Naive B cell (primary cell): ENCODE results near the gene NCKAP5. TPM values are rescaled to one million over a fixed set of nuclear protein-coding genes. Genes with fewer than 3 reads are reported as not detected.

ENCODE experiments used
- ATAC-seq, 2 donors: fragments of 150-1000 bp; cut with Tn5 transposase; 2 replicates each; pipeline ENCODE4 v1.10.0; 2021; ENCODE audit warnings: low read depth in 2 of 2, mild to moderate bottlenecking in 2 of 2, moderate library complexity in 2 of 2
- DNase-seq: peaks from one replicate; pipeline ENCODE4 v3.0.0; 2022
- H3K27ac Mint-ChIP-seq, 6 donors: one replicate each; pipeline ENCODE4 v1.8.0; 2020 to 2022; ENCODE audit warnings: mild to moderate bottlenecking in 6 of 6, mixed read lengths in 6 of 6, moderate library complexity in 5 of 6, inconsistent platforms in 2 of 6
- H3K27me3 Mint-ChIP-seq, 3 donors: one replicate each; pipeline ENCODE4 v1.8.0; 2021 to 2022; ENCODE audit warnings: mixed read lengths in 3 of 3, mild to moderate bottlenecking in 1 of 3
- H3K36me3 Mint-ChIP-seq, 2 donors: one replicate each; pipeline ENCODE4 v1.8.0; 2020 to 2022; ENCODE audit warnings: mixed read lengths in 2 of 2, inconsistent platforms in 1 of 2, mild to moderate bottlenecking in 1 of 2
- H3K4me1 Mint-ChIP-seq, 3 donors: one replicate each; pipeline ENCODE4 v1.8.0; 2020 to 2022; ENCODE audit warnings: mixed read lengths in 3 of 3, inconsistent platforms in 1 of 3, mild to moderate bottlenecking in 1 of 3, moderate library complexity in 1 of 3
- H3K4me3 Mint-ChIP-seq, 8 donors: one replicate each; pipeline ENCODE4 v1.8.0; 2020 to 2022; ENCODE audit warnings: mild to moderate bottlenecking in 8 of 8, mixed read lengths in 8 of 8, moderate library complexity in 8 of 8, inconsistent platforms in 2 of 8
- H3K9me3 Mint-ChIP-seq, 7 donors: one replicate each; pipeline ENCODE4 v1.8.0; 2020 to 2022; ENCODE audit warnings: mixed read lengths in 7 of 7, mild to moderate bottlenecking in 5 of 7, inconsistent platforms in 2 of 7, moderate library complexity in 1 of 7
- polyA plus RNA-seq, 6 donors: library from polyadenylated mRNA; unstranded; fragments of 300-500 nt; fragmentation: Illumina TruSeq; gene quantifications; one replicate each; pipeline ENCODE4 v1.2.3, GENCODE V29; 2021; ENCODE audit warnings: low read depth in 6 of 6

The NCKAP5 gene
- polyA plus RNA-seq, 6 donors from 2014 or later: 0.10 to 0.21 TPM; not detected in 4

DNA sequence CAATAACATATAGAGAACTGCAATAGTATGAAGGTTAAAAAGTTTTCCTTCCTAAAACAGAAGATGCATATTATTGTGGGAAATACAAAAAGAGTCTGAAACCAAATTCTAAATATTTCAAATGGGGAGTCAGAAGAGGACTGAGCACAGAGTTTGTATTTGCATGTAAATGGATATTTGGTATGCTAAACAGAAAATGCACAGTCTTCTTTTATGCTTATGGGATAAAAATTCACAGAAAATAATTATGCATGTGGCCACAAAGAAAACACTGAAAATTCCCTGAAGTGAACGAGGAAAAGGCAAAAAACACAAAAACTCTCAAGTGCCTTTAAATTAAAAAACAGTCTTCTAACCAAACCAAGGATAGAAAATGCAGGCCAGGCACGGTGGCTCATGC lies 142.7 kb downstream of the NCKAP5 start:
- Mint-ChIP-seq H3K4me3 (no peak overlapping the region), H3K36me3 (no peaks in the 10 kb centered on the region), H3K4me1 (no peaks in the 10 kb centered on the region), H3K27ac (no peak overlapping the region), H3K27me3 (peaks cover 0 to 8% (median 3%) of the 10 kb centered on the region in 3 donors), H3K9me3 (peaks cover 0 to 12% (median 5%) of the 10 kb centered on the region in 7 donors)
- DNase-seq (no peak), ATAC-seq (no peak)

GRCh38 chr2:133424876-133425275 lies 143.4 kb downstream of the NCKAP5 start:
- peaks cover 0 to 8% (median 3%) of the 10 kb centered on the region in 3 donors for H3K27me3 Mint-ChIP-seq
- ATAC-seq (no peak), DNase-seq (no peak)
- H3K9me3 Mint-ChIP-seq: peaks cover 0 to 8% (median 2%) of the 10 kb centered on the region in 7 donors
- H3K4me1 Mint-ChIP-seq: no peaks in the 10 kb centered on the region
- H3K4me3 Mint-ChIP-seq: no peak overlapping the region
- H3K36me3 Mint-ChIP-seq: no peaks in the 10 kb centered on the region
- H3K27ac Mint-ChIP-seq: no peak overlapping the region

GRCh38 chr2:133422931-133423351 lies 145.3 kb downstream of the NCKAP5 start:
- Mint-ChIP-seq H3K27me3 (peaks cover 0 to 8% (median 7%) of the 10 kb centered on the region in 3 donors), H3K36me3 (no peaks in the 10 kb centered on the region), H3K27ac (no peak overlapping the region), H3K4me1 (no peaks in the 10 kb centered on the region), H3K9me3 (no peaks in the 10 kb centered on the region), H3K4me3 (no peak overlapping the region)
- ATAC-seq (no peak), DNase-seq (no peak)

DNA sequence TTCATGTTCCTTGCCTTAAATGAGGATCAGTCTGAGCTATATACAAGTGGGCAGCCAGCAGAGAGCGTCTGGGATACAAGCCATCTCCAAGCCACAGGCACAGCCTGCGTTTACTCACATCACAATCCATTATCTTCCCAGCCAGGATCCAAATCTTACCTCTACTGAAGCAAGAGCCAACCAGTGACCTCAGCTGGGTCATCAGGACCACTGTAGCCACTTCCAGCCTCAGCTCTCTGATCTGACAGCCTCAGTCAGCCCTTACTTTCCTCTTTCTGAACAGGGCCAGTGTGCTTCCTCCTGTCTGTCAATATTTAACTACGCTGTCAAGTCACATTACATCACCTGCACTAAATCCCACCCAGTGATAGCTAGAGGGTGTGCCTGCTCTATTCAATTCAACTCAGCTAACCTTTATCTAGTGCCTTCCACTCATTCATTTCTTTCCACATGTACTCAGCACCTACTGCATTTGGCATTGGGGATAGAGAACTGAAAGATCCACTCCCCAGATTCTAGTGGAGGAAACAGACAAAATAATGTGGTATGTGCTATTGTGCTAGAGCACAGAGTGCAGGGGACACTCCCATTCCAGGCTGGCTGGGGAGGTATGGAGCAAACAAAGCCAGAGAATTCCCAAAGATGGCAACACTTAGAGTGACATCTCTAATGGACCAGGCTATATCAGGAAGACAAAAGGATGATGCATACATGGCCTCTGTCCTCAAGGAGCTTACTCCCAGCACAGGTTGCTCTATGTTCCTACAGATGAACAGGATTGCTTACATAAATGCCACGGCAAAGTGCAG lies 146.5 kb downstream of the NCKAP5 start:
- no peaks in the 10 kb centered on the region for H3K9me3 Mint-ChIP-seq
- DNase-seq: no peak
- no peak overlapping the region for H3K27ac Mint-ChIP-seq
- H3K27me3 Mint-ChIP-seq: peaks cover 0 to 8% (median 7%) of the 10 kb centered on the region in 3 donors
- H3K4me1 Mint-ChIP-seq: no peaks in the 10 kb centered on the region
- no peaks in the 10 kb centered on the region for H3K36me3 Mint-ChIP-seq
- no peak overlapping the region for H3K4me3 Mint-ChIP-seq
- ATAC-seq: no peak

DNA sequence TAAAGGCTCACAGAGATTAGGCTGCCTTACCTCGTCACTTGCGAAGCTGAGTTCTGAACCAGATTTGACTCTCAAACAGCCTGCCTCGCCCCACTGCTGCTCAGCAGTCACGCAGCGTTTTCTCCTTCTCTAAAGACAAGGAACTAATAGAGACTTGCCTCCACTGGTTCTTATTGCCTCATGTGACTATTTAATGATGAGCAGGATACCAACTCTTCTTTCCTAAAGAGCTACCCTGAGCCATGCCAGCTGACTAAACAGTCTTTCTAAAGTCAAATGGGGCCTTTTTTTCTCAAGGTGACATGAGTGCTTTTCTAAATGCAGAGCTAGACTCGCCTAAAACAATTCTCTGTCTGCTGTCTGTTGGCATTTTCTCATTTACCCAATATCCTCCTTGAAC lies 147.5 kb downstream of the NCKAP5 start:
- Mint-ChIP-seq H3K27ac (no peak overlapping the region), H3K4me3 (no peak overlapping the region), H3K27me3 (peaks cover 0 to 8% (median 7%) of the 10 kb centered on the region in 3 donors), H3K36me3 (no peaks in the 10 kb centered on the region), H3K4me1 (no peaks in the 10 kb centered on the region), H3K9me3 (no peaks in the 10 kb centered on the region)
- no peak for ATAC-seq
- DNase-seq: no peak

DNA sequence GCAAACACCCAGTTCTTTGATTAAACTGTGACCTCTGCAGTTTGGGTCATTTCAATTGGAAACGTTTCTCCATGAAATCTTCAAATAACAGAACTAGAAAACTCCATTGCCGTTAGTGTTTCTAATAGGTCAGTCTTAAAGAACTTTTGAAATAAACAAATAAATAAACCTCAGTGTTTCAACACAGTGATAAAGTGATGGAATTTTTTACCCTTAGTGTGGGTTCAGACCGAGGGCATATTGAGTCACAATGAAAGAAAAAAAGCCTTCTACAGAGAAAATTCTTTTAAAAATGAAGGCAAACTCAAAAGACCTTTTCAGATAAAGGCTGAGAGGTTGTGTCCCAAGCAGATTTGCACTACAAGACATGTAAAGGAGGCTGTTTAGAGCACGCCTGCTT lies 149.6 kb downstream of the NCKAP5 start:
- Mint-ChIP-seq H3K4me3 (no peak overlapping the region), H3K27me3 (peaks cover 0 to 8% (median 7%) of the 10 kb centered on the region in 3 donors), H3K36me3 (no peaks in the 10 kb centered on the region), H3K27ac (no peak overlapping the region), H3K9me3 (no peaks in the 10 kb centered on the region), H3K4me1 (no peaks in the 10 kb centered on the region)
- ATAC-seq (no peak), DNase-seq (no peak)

- Mint-ChIP-seq H3K4me1 (no peaks in the 10 kb centered on the region), H3K4me3 (no peak overlapping the region), H3K36me3 (no peaks in the 10 kb centered on the region), H3K27ac (no peak overlapping the region), H3K27me3 (peaks cover 0 to 8% (median 7%) of the 10 kb centered on the region in 3 donors), H3K9me3 (no peaks in the 10 kb centered on the region)
- no peak for DNase-seq
- no peak for ATAC-seq
Measured at GRCh38 chr2:133418021-133418420, 150.2 kb downstream of the NCKAP5 start.

DNA sequence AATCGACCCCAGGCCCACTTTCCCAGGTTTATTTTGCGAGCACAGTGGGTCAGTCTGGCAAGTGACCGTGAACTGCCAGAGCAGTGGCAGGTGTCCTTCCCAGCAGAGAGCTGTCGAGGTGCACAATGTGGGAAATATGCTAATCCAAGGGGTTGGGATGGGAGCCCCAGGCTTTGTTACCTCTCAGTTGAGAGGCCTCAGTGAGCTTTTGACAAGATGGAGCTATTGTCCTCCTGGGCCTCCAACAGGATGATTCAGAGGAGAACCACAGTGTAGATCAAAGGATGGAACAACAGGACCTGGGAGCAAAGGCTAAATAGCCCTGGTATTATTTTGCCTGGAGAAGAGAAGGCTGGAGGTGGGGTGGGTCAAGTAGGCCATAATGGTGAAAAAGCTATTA lies 150.8 kb downstream of the NCKAP5 start:
- no peak overlapping the region for H3K4me3 Mint-ChIP-seq
- no peaks in the 10 kb centered on the region for H3K36me3 Mint-ChIP-seq
- H3K4me1 Mint-ChIP-seq: no peaks in the 10 kb centered on the region
- DNase-seq (no peak), ATAC-seq (no peak)
- H3K27me3 Mint-ChIP-seq: peaks cover 0 to 8% (median 7%) of the 10 kb centered on the region in 3 donors
- peak overlapping the region in 1 of 6 donors; percentile 20 for H3K27ac Mint-ChIP-seq
- H3K9me3 Mint-ChIP-seq: no peaks in the 10 kb centered on the region

DNA sequence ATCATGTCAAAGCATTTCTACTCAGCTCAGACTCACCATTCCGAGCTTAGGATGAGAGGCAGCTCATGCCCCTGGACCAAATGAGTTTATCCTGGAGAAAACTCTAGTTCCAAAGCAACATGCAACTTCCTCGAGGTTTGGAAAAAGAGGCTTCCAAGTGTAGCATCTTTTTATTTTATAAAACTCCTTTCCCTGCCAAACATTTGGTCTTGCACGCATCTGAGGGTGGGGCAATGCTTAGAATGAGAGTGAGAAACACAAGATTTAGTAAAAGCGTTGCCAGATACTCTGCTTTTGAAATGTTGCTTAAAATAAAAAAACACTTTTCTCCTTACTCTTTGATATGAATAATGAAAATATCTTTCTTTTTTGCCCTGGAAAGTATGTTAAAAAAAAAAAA lies 151.5 kb downstream of the NCKAP5 start:
- Mint-ChIP-seq H3K4me3 (no peak overlapping the region), H3K9me3 (peaks cover 0 to 2% (median 0%) of the 10 kb centered on the region in 7 donors), H3K4me1 (no peaks in the 10 kb centered on the region), H3K36me3 (no peaks in the 10 kb centered on the region), H3K27ac (no peak overlapping the region), H3K27me3 (peaks cover 0 to 7% (median 2%) of the 10 kb centered on the region in 3 donors)
- DNase-seq (no peak), ATAC-seq (no peak)

GRCh38 chr2:133416146-133416545 lies 152.1 kb downstream of the NCKAP5 start:
- Mint-ChIP-seq H3K27ac (no peak overlapping the region), H3K27me3 (peaks cover 0 to 7% (median 0%) of the 10 kb centered on the region in 3 donors), H3K4me1 (no peaks in the 10 kb centered on the region), H3K36me3 (no peaks in the 10 kb centered on the region), H3K4me3 (no peak overlapping the region), H3K9me3 (peaks cover 0 to 2% (median 0%) of the 10 kb centered on the region in 7 donors)
- ATAC-seq (no peak), DNase-seq (no peak)

- no peak for ATAC-seq
- Mint-ChIP-seq H3K27me3 (peaks cover 0 to 9% (median 0%) of the 10 kb centered on the region in 3 donors), H3K36me3 (no peaks in the 10 kb centered on the region), H3K9me3 (peaks cover 0 to 2% (median 0%) of the 10 kb centered on the region in 7 donors), H3K4me1 (no peaks in the 10 kb centered on the region), H3K27ac (no peak overlapping the region), H3K4me3 (no peak overlapping the region)
- no peak for DNase-seq
Measured at GRCh38 chr2:133415210-133415876, 152.9 kb downstream of the NCKAP5 start.

GRCh38 chr2:133414486-133415209 lies 153.6 kb downstream of the NCKAP5 start:
- Mint-ChIP-seq H3K9me3 (peaks cover 0 to 2% (median 0%) of the 10 kb centered on the region in 7 donors), H3K27ac (no peak overlapping the region), H3K27me3 (peaks cover 0 to 8% (median 0%) of the 10 kb centered on the region in 3 donors), H3K36me3 (no peaks in the 10 kb centered on the region), H3K4me1 (no peaks in the 10 kb centered on the region), H3K4me3 (no peak overlapping the region)
- ATAC-seq (no peak), DNase-seq (no peak)

- Mint-ChIP-seq H3K27ac (no peak overlapping the region), H3K27me3 (peaks cover 0 to 5% (median 0%) of the 10 kb centered on the region in 3 donors), H3K4me1 (no peaks in the 10 kb centered on the region), H3K36me3 (no peaks in the 10 kb centered on the region), H3K4me3 (no peak overlapping the region), H3K9me3 (peaks cover 0 to 2% (median 0%) of the 10 kb centered on the region in 7 donors)
- ATAC-seq (no peak), DNase-seq (no peak)
Measured at GRCh38 chr2:133413863-133414262, 154.4 kb downstream of the NCKAP5 start.
